ENCODE data around the gene PRXL2B. TPM values are rescaled to one million over a fixed set of nuclear protein-coding genes. Genes with fewer than 3 reads are reported as not detected.
"Not testable (repeated sequence)": the region's sequence is repeated elsewhere in the genome, so short reads cannot be mapped to it uniquely, and the experiment has no call there.

The PRXL2B gene
- total and polyA plus RNA-seq, 2 donors (not counting 1 experiment from before 2014, with no cell fraction given): 11.7 to 13.8 TPM

- not testable (repeated sequence) for H3K4me2 ChIP-seq (ENCODE audit: extremely low read depth, insufficient read depth, low read length); DNase-seq (ENCODE audit: low read depth in 2 of 2); H4K20me1 ChIP-seq (ENCODE audit: control insufficient read depth, extremely low read depth, insufficient read depth, low read length); H3K79me2 ChIP-seq (ENCODE audit: control insufficient read depth, insufficient read depth, low read length); H3K27me3 ChIP-seq (ENCODE audit: control insufficient read depth, insufficient read depth, low read length); H3K27ac ChIP-seq (ENCODE audit: insufficient read depth, low read length); H2AFZ ChIP-seq (ENCODE audit: low read length); H3K36me3 ChIP-seq (ENCODE audit: control insufficient read depth, insufficient read depth, low read length); H3K4me3 ChIP-seq (replicated peaks in 1 of 4; ENCODE audit: control extremely low read depth in 1 of 4, insufficient read depth in 1 of 4, low read depth in 3 of 4, low read length in 4 of 4); H3K9me3 ChIP-seq (ENCODE audit: control insufficient read depth, insufficient read depth, low read depth, low read length); H3K9ac ChIP-seq (ENCODE audit: insufficient read depth, low read length)
- H3K4me1 ChIP-seq (ENCODE audit: control insufficient read depth, extremely low read depth, insufficient read depth, low read length): peaks cover 14% of the 10 kb centered on the region
Observed at GRCh38 chr1:2550309-2550861, 36.2 kb upstream of the PRXL2B start.

- H2AFZ ChIP-seq (ENCODE audit: low read length); H3K4me3 ChIP-seq (replicated peaks in 1 of 4; ENCODE audit: control extremely low read depth in 1 of 4, insufficient read depth in 1 of 4, low read depth in 3 of 4, low read length in 4 of 4); H3K27ac ChIP-seq (ENCODE audit: insufficient read depth, low read length); H3K9me3 ChIP-seq (ENCODE audit: control insufficient read depth, insufficient read depth, low read depth, low read length); H3K79me2 ChIP-seq (ENCODE audit: control insufficient read depth, insufficient read depth, low read length); H3K27me3 ChIP-seq (ENCODE audit: control insufficient read depth, insufficient read depth, low read length); H3K9ac ChIP-seq (ENCODE audit: insufficient read depth, low read length); H3K36me3 ChIP-seq (ENCODE audit: control insufficient read depth, insufficient read depth, low read length); H3K4me2 ChIP-seq (ENCODE audit: extremely low read depth, insufficient read depth, low read length); H4K20me1 ChIP-seq (ENCODE audit: control insufficient read depth, extremely low read depth, insufficient read depth, low read length); DNase-seq (ENCODE audit: low read depth in 2 of 2): not testable (repeated sequence)
- peaks cover 18% of the 10 kb centered on the region for H3K4me1 ChIP-seq (ENCODE audit: control insufficient read depth, extremely low read depth, insufficient read depth, low read length)
Observed at GRCh38 chr1:2551544-2551943, 35.0 kb upstream of the PRXL2B start.

DNA sequence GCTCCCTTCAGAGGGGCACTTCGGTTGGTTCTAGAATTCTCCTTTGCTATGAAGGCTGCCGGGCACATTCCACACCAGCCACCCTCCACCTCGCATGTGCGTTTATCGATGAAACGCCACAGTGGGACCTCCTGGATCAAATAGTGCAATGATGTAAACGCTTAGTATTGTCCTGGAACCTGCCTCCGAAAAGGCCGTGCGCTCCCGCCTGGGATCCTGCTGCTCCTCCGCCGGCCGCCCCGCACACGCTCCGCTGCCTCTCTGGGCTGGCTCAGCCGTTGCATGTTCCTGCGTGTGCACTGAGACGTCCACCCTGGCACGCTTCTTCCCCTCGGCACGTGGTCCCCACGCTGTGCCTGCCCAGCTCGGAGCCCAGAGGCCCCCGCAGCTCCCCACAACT lies 34.4 kb upstream of the PRXL2B start:
- H3K27ac ChIP-seq (ENCODE audit: insufficient read depth, low read length): no peak overlapping the region
- H4K20me1 ChIP-seq (ENCODE audit: control insufficient read depth, extremely low read depth, insufficient read depth, low read length): no peaks in the 10 kb centered on the region
- H3K4me3 ChIP-seq (replicated peaks in 1 of 4; ENCODE audit: control extremely low read depth in 1 of 4, insufficient read depth in 1 of 4, low read depth in 3 of 4, low read length in 4 of 4): no peak overlapping the region
- no peaks in the 10 kb centered on the region for H3K9me3 ChIP-seq (ENCODE audit: control insufficient read depth, insufficient read depth, low read depth, low read length)
- no peak overlapping the region for H3K4me2 ChIP-seq (ENCODE audit: extremely low read depth, insufficient read depth, low read length)
- TF ChIP-seq CTCF (conservative IDR thresholded peaks at IDR 0.05 in 1 of 2, IDR thresholded peaks at IDR 0.05 in 1 of 2; ENCODE audit: low read depth in 1 of 2, low read length in 2 of 2): no peak
- no peak for TF ChIP-seq EZH2 (IDR thresholded peaks at IDR 0.05; ENCODE audit: low read length, missing control alignments)
- H3K9ac ChIP-seq (ENCODE audit: insufficient read depth, low read length): no peak overlapping the region
- no peaks in the 10 kb centered on the region for H3K27me3 ChIP-seq (ENCODE audit: control insufficient read depth, insufficient read depth, low read length)
- peaks cover 18% of the 10 kb centered on the region for H3K4me1 ChIP-seq (ENCODE audit: control insufficient read depth, extremely low read depth, insufficient read depth, low read length)
- no peaks in the 10 kb centered on the region for H3K36me3 ChIP-seq (ENCODE audit: control insufficient read depth, insufficient read depth, low read length)
- no peak for DNase-seq (ENCODE audit: low read depth in 2 of 2)
- H3K79me2 ChIP-seq (ENCODE audit: control insufficient read depth, insufficient read depth, low read length): no peaks in the 10 kb centered on the region
- H2AFZ ChIP-seq (ENCODE audit: low read length): no peak overlapping the region

- not testable (repeated sequence) for H4K20me1 ChIP-seq (ENCODE audit: control insufficient read depth, extremely low read depth, insufficient read depth, low read length); H3K4me2 ChIP-seq (ENCODE audit: extremely low read depth, insufficient read depth, low read length); H3K79me2 ChIP-seq (ENCODE audit: control insufficient read depth, insufficient read depth, low read length); H3K27ac ChIP-seq (ENCODE audit: insufficient read depth, low read length); DNase-seq (ENCODE audit: low read depth in 2 of 2); H3K27me3 ChIP-seq (ENCODE audit: control insufficient read depth, insufficient read depth, low read length); H3K9ac ChIP-seq (ENCODE audit: insufficient read depth, low read length); H3K4me3 ChIP-seq (replicated peaks in 1 of 4; ENCODE audit: control extremely low read depth in 1 of 4, insufficient read depth in 1 of 4, low read depth in 3 of 4, low read length in 4 of 4); H3K36me3 ChIP-seq (ENCODE audit: control insufficient read depth, insufficient read depth, low read length); H3K9me3 ChIP-seq (ENCODE audit: control insufficient read depth, insufficient read depth, low read depth, low read length); H2AFZ ChIP-seq (ENCODE audit: low read length)
- H3K4me1 ChIP-seq (ENCODE audit: control insufficient read depth, extremely low read depth, insufficient read depth, low read length): peaks cover 14% of the 10 kb centered on the region
Observed at GRCh38 chr1:2553076-2553475, 33.5 kb upstream of the PRXL2B start.
